ENCODE data around the gene ZNF17.
"Not testable (repeated sequence)": the region's sequence is repeated elsewhere in the genome, so short reads cannot be mapped to it uniquely, and the experiment has no call there.

ZNF17 gene

GRCh38 chr19:57410877-57411671 lies at the start of gene ZNF17:
Gene ZNF17, plus strand, starts transcription at chr19:57411161. Its CDS starts 2,455 bp downstream, at chr19:57413616.
- peak; percentile 97 for DNase-seq

- DNase-seq = no peak
These were observed 48.5 kb upstream of the ZNF17 start for GRCh38 chr19:57362419-57362818.

GRCh38 chr19:57362997-57363687 lies 47.8 kb upstream of the ZNF17 start, which contains the start of the genes TRAPPC2B and ZNF547:
Gene TRAPPC2B, plus strand, starts transcription at chr19:57363551. Its CDS starts 1,283 bp downstream, at chr19:57364834.
Gene ZNF547, plus strand, starts transcription at chr19:57363551. Its CDS starts 5,005 bp downstream, at chr19:57368556.
- peak; percentile 100 for DNase-seq

DNA sequence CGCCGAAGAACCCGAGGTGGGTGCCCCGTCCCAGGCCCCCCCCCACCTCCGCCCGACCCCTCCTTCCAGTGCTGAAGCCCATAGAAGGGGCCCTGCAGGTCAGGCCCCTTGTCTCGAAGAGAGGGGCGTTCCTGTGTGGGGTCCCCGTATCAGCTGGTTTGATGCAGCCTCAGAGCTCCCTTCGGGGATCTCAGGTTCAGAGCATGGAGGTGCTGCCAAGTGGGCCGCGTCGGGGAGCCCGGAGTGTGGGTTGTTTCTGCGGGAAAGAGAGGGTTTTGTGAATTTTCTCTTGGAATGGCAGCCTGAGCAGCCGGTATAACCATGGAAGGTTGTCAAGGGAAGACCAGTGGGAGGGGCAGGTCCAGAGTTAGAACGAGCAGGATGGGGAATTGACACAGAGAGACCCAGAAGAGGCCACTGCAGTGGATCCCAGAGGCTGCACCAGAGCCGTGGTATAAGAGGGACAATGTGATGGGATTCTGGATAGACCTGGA lies 47.2 kb upstream of the ZNF17 start:
- DNase-seq = no peak

DNA sequence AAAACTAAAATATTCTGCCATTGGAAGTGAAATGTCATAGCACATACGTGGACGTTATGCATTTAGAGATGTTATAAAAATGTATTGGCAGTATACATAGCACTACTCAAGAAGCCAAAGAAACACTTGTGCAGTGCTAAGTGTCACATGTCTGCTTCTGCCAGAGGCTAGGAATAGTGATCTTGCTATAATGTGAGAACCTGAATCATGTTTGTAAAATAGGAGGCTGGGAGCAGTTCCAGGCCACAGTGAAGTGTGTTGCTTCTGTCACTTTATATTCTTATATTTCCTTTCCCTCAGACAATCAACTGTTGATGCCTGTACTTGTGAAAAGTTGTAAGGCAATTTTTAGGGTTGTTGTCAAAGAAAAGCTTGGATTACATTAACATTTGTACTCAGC lies 44.2 kb upstream of the ZNF17 start:
- DNase-seq = no peak

DNA sequence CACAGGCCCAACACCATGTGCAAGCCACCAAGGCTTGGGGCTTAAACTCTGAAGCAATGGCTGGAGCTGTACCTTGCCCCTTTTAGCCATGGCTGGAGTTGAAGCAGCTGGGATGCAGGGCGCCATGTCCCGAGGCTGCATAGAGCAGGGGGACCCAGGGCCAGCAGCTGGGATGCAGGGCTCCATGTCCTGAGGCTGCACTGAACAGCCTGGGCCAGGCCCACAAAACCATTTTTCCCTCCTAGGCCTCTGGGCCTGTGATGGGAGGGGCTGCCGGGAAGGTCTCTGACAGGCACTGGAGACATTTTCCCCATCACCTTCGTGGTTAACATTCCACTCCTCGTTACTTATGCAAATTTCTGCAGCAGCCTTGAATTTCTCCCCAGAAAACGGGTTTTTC lies 36.8 kb upstream of the ZNF17 start:
- no peak for DNase-seq

DNA sequence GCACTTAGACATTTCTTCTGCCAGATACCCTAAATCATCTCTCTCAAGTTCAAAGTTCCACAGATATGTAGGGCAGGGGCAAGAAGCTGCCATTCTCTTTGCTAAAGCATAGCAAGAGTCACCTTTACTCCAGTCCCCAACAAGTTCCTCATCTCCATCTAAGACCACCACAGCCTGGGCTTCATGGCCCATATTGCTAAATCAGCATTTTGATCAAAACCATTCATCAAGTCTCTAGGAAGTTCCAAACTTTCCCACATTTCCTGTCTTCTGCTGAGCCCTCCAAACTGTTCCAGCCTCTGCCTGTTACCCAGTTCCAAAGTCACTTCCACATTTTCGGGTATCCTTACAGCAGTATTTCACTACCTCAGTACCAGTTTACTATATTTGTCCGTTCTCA lies 36.3 kb upstream of the ZNF17 start:
- DNase-seq = not testable (repeated sequence)

DNA sequence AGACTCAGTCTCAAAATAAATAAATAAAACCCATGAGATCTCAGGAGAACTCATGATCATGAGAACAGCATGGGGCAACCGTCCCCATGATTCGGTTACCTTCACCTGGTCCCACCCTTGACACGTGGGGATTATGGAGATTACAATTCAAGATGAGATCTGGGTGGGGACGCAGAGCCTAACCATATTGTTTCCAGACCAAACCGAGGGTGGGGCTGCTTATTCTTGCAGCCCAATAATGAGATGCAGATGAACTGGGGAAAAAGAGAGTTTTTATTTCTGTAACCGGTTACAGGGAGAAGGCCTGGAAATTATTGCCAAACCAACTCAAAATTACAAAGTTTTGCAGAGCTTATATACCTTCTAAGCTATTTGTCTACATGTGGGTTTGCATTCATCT lies 34.8 kb upstream of the ZNF17 start:
- DNase-seq = no peak

DNA sequence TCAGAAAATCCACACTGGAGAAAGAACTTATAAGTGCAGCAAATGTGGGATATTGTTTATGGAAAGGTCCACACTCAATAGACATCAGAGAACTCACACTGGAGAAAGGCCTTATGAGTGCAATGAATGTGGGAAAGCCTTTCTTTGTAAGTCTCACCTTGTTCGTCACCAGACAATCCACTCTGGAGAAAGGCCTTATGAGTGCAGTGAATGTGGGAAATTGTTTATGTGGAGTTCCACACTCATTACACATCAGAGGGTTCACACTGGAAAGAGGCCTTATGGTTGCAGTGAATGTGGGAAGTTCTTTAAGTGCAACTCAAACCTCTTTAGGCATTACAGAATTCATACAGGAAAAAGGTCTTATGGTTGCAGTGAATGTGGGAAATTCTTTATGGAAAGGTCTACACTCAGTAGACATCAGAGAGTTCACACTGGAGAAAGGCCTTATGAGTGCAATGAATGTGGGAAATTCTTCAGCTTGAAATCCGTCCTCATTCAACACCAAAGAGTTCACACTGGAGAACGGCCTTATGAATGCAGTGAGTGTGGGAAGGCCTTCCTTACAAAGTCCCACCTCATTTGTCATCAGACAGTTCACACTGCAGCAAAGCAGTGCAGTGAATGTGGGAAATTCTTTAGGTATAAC lies 33.3 kb upstream of the ZNF17 start:
- no peak for DNase-seq

GRCh38 chr19:57380923-57381322 lies 30.0 kb upstream of the ZNF17 start:
- DNase-seq = no peak

DNA sequence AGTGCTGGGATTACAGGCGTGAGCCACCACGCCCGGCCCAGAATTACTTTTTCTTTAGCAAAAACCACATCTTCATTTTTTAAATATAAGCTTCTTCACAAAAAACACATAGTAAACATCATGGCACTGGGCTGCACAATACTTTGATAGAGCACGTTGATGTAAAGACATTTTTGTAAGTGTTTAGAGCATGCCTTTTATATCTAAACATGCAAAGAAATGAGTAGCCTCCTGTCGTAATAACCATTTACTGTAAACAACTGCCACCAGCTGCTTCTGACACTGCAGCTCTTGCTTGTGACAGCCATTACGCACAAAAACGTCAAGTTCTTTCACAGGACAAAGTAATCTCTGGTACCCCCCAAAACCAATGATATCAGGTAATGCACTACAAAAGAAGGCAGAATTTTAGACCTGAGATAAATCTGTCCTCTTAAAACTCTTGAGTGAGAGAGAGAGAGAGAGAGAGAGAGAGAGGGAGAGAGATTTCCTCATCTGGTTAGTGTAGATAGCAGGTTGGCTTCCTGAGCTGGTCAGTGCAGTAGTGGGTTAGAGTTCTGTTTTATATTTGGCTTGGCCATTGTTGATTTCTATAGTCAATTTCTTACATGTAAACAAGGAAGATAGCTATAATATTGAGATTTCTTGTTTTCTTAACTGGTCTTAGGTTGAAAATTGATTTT lies 28.0 kb upstream of the ZNF17 start:
- no peak for DNase-seq

- no peak for DNase-seq
These were observed 21.7 kb upstream of the ZNF17 start for GRCh38 chr19:57389194-57389729.

DNA sequence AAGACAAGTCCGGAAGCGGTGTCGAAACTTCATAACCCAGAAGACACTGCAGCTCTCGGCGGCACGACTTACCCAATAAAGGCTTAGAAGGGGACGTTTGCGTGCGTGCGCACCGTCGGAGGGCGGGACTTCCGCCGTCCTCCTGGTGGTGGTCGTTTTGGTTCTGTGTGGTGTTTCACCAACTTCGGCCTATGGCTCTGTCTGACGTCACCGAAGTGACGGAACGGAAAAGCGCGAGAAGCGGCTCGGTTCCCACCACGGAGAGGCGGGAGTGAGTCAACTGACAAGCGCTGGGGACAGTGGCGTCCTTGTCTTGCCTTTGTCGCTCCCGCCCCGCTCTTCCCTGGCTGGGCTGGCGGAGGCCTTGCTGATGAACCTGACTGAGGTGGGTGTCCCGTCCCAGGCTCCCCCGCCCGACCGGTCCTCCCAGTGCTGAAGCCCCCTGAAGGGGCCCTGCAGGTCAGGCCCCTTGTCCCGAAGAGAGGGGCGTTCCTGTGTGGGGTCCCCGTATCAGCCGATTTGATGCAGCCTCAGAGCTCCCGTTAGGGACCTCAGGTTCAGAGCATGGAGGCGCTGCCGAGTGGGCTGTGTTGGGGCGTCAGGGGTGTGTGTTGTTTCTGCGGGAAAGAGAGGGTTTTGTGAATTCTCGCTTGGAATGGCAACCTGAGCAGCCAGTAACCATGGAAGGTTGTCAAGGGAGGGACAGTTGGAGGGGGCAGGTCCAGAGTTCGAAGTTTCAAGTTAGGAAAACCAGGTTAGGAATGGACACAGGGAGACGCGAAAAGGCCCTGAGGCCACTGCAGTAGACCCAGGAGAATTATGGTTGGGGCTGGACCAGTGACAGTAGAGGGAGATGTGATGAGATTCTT lies 21.0 kb upstream of the ZNF17 start, which contains the start of gene ZNF548:
Gene ZNF548 (plus strand): TSS at position 125 of the 869 bp plus-strand sequence. CDS start 246 bp downstream, at position 371.
- peak; percentile 99 for DNase-seq

- DNase-seq = no peak
These were observed 15.3 kb upstream of the ZNF17 start for GRCh38 chr19:57395710-57396109.

DNA sequence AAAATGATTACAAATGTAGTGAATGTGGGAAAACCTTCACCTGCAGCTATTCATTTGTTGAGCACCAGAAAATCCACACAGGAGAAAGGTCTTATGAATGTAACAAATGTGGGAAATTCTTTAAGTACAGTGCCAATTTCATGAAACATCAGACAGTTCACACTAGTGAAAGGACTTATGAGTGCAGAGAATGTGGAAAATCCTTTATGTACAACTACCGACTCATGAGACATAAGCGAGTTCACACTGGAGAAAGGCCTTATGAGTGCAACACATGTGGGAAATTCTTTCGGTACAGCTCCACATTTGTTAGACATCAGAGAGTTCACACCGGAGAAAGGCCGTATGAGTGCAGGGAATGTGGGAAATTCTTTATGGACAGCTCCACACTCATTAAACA lies 12.1 kb upstream of the ZNF17 start:
- no peak for DNase-seq

DNA sequence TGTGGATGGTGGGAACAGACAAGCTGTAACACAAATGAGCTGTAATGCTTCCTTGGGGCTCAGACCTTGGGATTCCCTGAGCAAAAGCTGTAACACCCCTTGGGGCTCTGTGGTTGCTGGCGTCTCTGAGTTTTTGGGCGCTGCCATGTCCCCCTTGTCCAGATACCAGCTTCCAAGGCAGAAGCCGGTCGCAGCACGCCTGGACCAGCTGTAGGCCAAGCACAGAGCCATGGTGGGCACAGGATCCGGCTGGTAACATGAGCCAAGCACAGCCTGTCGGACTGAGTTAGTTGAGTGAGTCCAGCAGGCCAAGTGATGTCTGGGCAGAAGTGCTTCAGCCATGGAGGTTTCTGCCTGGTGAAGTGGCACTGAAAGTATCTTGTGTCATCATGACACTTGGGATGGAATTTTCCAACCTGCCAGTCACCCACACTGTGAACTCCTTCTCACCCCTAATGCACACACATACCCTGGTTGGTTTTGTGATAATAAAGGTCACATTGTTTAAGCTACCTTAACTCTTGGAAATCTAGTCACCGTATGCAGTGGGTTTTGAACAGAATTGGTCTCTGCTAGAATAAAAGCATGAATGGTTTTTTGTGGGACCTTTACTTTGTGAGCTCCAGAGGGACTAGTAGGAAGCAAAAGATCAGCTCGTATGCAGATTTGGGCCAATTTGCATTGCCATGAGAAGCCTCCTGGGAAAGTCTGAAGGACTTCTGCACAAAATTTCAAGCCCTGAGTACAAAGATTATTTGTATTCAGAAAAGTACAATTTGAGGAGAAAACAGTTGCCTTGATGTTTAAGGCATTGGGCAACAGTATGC lies 7.0 kb upstream of the ZNF17 start:
- no peak for DNase-seq

DNA sequence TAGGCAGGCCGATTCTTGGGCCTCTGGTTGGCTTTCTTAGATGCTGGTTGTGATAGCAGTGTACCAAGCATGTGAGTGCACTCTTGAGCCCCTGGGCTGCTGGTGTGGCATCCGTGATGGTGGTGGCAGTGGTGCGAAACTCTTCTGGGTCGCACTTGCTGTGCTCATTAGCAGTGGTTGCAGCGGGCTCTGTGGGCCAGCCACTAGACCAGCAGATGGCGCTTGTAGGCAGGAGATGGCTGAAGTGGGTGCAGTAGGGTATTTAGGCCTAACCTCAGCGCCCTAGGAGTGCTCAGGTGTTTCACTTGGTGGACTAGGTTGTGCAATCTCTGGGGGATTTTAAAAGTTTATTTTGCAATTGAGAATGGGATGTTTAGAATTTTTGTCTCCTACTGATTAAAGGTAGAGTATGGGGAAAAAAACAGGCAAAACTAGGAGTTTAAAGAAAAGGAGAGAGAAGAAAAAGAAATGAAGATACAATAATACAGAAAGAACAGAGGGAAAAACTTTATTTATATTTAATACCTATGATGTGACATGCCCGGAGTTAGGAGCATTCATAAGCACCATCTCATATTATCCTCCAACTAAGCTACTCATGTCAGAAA lies 4.3 kb upstream of the ZNF17 start:
- DNase-seq = peak; percentile 58

DNA sequence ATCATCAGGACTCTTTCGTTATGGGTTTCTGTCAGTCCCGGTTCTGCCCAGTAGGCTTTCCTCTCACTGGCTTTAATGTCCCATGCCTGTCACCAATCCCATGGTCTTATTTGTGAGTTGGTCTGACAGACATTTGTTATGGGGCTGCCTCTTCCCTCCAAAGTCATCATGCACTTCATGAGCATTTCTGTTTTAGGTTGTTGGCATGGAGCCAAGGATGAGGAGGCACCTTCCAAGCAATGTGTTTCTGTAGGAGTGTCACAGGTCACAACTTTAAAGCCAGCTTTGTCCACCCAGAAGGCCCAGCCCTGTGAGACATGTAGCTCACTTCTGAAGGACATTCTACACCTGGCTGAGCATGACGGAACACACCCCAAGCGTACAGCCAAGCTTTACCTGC lies 8.5 kb downstream of the ZNF17 start:
- DNase-seq = no peak

DNA sequence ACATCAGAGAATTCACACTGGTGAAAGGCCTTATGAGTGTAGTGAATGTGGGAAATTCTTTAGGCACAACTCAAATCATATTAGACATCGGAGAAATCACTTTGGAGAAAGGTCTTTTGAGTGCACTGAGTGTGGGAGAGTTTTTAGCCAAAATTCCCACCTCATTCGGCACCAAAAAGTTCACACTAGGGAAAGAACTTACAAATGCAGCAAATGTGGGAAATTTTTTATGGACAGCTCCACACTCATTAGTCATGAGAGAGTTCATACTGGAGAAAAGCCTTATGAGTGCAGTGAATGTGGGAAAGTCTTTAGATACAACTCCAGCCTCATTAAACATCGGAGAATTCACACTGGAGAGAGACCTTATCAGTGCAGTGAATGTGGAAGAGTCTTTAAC lies 10.1 kb downstream of the ZNF17 start:
- DNase-seq = no peak
